ENCODE measurements around the gene GPC3.

DNA sequence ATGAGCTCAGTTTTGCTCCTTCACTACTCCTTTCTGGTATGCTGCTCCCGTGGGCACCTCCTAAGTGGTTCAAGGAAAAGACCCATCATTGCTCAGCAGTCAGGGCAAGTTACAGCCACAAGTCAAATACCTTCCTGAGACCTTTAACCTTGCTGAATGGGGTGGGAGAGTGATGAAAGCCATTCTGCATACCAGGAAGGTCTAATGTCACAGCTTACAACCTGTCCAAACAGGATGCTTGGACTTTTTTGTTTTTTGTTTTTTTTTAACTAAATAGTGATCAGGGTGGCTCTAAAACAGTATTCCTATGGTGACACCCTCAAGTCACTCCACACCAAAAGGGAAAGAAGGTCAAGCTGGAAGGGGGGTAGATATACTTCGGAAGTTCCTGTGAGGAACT is 93.1 kb downstream of the GPC3 start:
- TF ChIP-seq, protein P1, sequence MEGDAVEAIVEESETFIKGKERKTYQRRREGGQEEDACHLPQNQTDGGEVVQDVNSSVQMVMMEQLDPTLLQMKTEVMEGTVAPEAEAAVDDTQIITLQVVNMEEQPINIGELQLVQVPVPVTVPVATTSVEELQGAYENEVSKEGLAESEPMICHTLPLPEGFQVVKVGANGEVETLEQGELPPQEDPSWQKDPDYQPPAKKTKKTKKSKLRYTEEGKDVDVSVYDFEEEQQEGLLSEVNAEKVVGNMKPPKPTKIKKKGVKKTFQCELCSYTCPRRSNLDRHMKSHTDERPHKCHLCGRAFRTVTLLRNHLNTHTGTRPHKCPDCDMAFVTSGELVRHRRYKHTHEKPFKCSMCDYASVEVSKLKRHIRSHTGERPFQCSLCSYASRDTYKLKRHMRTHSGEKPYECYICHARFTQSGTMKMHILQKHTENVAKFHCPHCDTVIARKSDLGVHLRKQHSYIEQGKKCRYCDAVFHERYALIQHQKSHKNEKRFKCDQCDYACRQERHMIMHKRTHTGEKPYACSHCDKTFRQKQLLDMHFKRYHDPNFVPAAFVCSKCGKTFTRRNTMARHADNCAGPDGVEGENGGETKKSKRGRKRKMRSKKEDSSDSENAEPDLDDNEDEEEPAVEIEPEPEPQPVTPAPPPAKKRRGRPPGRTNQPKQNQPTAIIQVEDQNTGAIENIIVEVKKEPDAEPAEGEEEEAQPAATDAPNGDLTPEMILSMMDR (IDR thresholded peaks at IDR 0.05): no peak
- TF ChIP-seq POLR2A (IDR thresholded peaks at IDR 0.05): no peak
- TF ChIP-seq POLR2AphosphoS5 (IDR thresholded peaks at IDR 0.05): no peak
- TF ChIP-seq EP300 (IDR thresholded peaks at IDR 0.05): no peak

Measured in suprapubic skin (tissue), 4 donors.